IMR-90 (cell line): ENCODE data around the gene TRPV3. TPM values are rescaled to one million over a fixed set of nuclear protein-coding genes. Genes with fewer than 3 reads are reported as not detected.

Experiments used
- ATAC-seq: fragments of 200-7000 bp; cut with Tn5 transposase; 2 replicates; pipeline ENCODE4 v1.9.1; 2020; ENCODE audit warnings: low read depth, mild to moderate bottlenecking, moderate library complexity
- BruUV-seq: library from RNA; stranded (reverse); fragments of 400-500 nt; replicated peaks from 2 replicates; lab custom pipeline; 2021; lab: Mats Ljungman, UMichigan
- CTCF ChIA-PET: fragments of 300-600 bp; formaldehyde crosslinking; extraction: SDS; loops from one replicate; lab custom pipeline; 2021; ENCODE audit warnings: antibody characterized with exemption; lab: Yijun Ruan, JAX
- POLR2A ChIA-PET: fragments of 300-600 bp; sonication (Branson Sonifier 250); formaldehyde crosslinking; loops from one replicate; lab custom pipeline; 2022; ENCODE audit warnings: antibody characterized with exemption; ENCODE audit not compliant: unreplicated experiment; lab: Charles Lee
- DNase-seq: peaks from one replicate; pipeline ENCODE4 v3.0.0; 2013
- H2AFZ ChIP-seq: replicated peaks from 2 replicates; pipeline ENCODE3; 2013; ENCODE audit warnings: low read length, mild to moderate bottlenecking; ENCODE audit not compliant: poor library complexity
- H2AK5ac ChIP-seq: 2 replicates; pipeline ENCODE4 v1.6.1; 2013; ENCODE audit warnings: low read depth, low read length, inconsistent platforms
- H2AK9ac ChIP-seq: replicated peaks from 2 replicates; pipeline ENCODE3; 2013; ENCODE audit warnings: mild to moderate bottlenecking, low read depth, low read length, moderate library complexity; ENCODE audit not compliant: poor library complexity
- H2BK120ac ChIP-seq: 2 replicates; pipeline ENCODE4 v1.6.1; 2013; ENCODE audit warnings: low read depth, low read length, inconsistent platforms
- H2BK15ac ChIP-seq: 3 replicates; pipeline ENCODE4 v1.6.1; 2013; ENCODE audit warnings: low read depth, low read length, inconsistent platforms
- H2BK20ac ChIP-seq: 2 replicates; pipeline ENCODE4 v1.6.1; 2013; ENCODE audit warnings: low read depth, mild to moderate bottlenecking, inconsistent platforms, low read length, moderate library complexity
- H2BK5ac ChIP-seq: 2 replicates; pipeline ENCODE4 v1.6.1; 2013; ENCODE audit warnings: mild to moderate bottlenecking, low read depth, low read length, inconsistent platforms; ENCODE audit not compliant: poor library complexity, severe bottlenecking
- H3K14ac ChIP-seq: replicated peaks from 2 replicates; pipeline ENCODE4 v1.6.1; 2013; ENCODE audit warnings: low read depth, low read length, inconsistent platforms
- H3K18ac ChIP-seq: 2 replicates; pipeline ENCODE4 v1.6.1; 2013; ENCODE audit warnings: low read depth, low read length, control low read depth
- H3K23ac ChIP-seq: 2 replicates; pipeline ENCODE4 v1.6.1; 2013; ENCODE audit warnings: low read depth, low read length, inconsistent platforms
- H3K27ac ChIP-seq: 2 replicates; pipeline ENCODE4 v1.5.1; 2013; ENCODE audit warnings: mild to moderate bottlenecking, control low read depth, low read length; ENCODE audit not compliant: insufficient read depth
- H3K27me3 ChIP-seq: 2 replicates; pipeline ENCODE4 v1.6.1; 2013; ENCODE audit warnings: low read length; ENCODE audit not compliant: control insufficient read depth, insufficient read depth
- H3K36me3 ChIP-seq: 2 replicates; pipeline ENCODE4 v1.6.1; 2013; ENCODE audit warnings: low read length, mixed read lengths; ENCODE audit not compliant: control insufficient read depth, insufficient read depth
- H3K4ac ChIP-seq: 2 replicates; pipeline ENCODE4 v1.6.1; 2013; ENCODE audit warnings: low read depth, low read length, inconsistent platforms
- H3K4me1 ChIP-seq: 2 replicates; pipeline ENCODE4 v1.6.1; 2013; ENCODE audit warnings: low read length, mixed read lengths; ENCODE audit not compliant: control insufficient read depth, insufficient read depth
- H3K4me2 ChIP-seq: 2 replicates; pipeline ENCODE4 v1.6.1; 2013; ENCODE audit warnings: low read depth, mild to moderate bottlenecking, control low read depth, low read length, moderate library complexity
- H3K4me3 ChIP-seq: 2 replicates; pipeline ENCODE4 v1.5.1; 2013; ENCODE audit warnings: low read depth, mild to moderate bottlenecking, control low read depth, low read length, moderate library complexity; ENCODE audit not compliant: insufficient read depth
- H3K56ac ChIP-seq: 2 replicates; pipeline ENCODE4 v1.6.1; 2013; ENCODE audit warnings: low read length, inconsistent platforms; ENCODE audit not compliant: insufficient read depth; ENCODE audit errors: extremely low read depth
- H3K79me1 ChIP-seq, 2 experiments: 2 replicates each; pipeline ENCODE4 v1.6.1; 2013; ENCODE audit warnings: low read length in 2 of 2, inconsistent platforms in 1 of 2, low read depth in 1 of 2
- H3K9ac ChIP-seq: 2 replicates; pipeline ENCODE4 v1.6.1; 2013; ENCODE audit warnings: low read depth, low read length, control low read depth
- H3K9me1 ChIP-seq: 2 replicates; pipeline ENCODE4 v1.6.1; 2013; ENCODE audit warnings: low read length, inconsistent platforms; ENCODE audit not compliant: insufficient read depth
- H3K9me3 ChIP-seq: 2 replicates; pipeline ENCODE4 v1.6.1; 2013; ENCODE audit warnings: low read length; ENCODE audit not compliant: control insufficient read depth, insufficient read depth
- H4K20me1 ChIP-seq: 2 replicates; pipeline ENCODE4 v1.6.1; 2013; ENCODE audit warnings: low read length, inconsistent platforms; ENCODE audit not compliant: insufficient read depth
- H4K5ac ChIP-seq: 2 replicates; pipeline ENCODE4 v1.6.1; 2013; ENCODE audit warnings: mild to moderate bottlenecking, low read depth, low read length, control low read depth
- H4K8ac ChIP-seq, 2 experiments: 2 replicates each; pipeline ENCODE4 v1.6.1; 2013; ENCODE audit warnings: low read depth in 2 of 2, low read length in 2 of 2, control low read depth in 1 of 2, inconsistent platforms in 1 of 2
- H4K91ac ChIP-seq: 2 replicates; pipeline ENCODE4 v1.6.1; 2013; ENCODE audit warnings: low read depth, low read length, inconsistent platforms; ENCODE audit not compliant: insufficient read depth
- BHLHE40 ChIP-seq: fragments of 150-350 bp; IDR thresholded peaks from 2 replicates; pipeline ENCODE4 v1.6.1; 2016; ENCODE audit warnings: mild to moderate bottlenecking, low read depth, low read length
- CEBPB ChIP-seq: IDR thresholded peaks from 2 replicates; pipeline ENCODE4 v1.6.1; 2012; ENCODE audit warnings: low read depth, low read length, improper control_type of control experiment
- CHD1 ChIP-seq: IDR thresholded peaks from 2 replicates; pipeline ENCODE4 v1.6.1; 2012; ENCODE audit warnings: low read depth, low read length, improper control_type of control experiment
- ELK1 ChIP-seq: fragments of 150-350 bp; IDR thresholded peaks from 2 replicates; pipeline ENCODE4 v1.6.1; 2016; ENCODE audit warnings: low read depth, mild to moderate bottlenecking, low read length, moderate library complexity, borderline replicate concordance
- FOS ChIP-seq: fragments of 150-350 bp; IDR thresholded peaks from 2 replicates; pipeline ENCODE4 v1.6.1; 2016; ENCODE audit warnings: low read depth, low read length
- MAFK ChIP-seq: IDR thresholded peaks from 2 replicates; pipeline ENCODE4 v1.6.1; 2012; ENCODE audit warnings: low read depth, low read length, improper control_type of control experiment
- MAZ ChIP-seq: IDR thresholded peaks from 2 replicates; pipeline ENCODE4 v1.6.1; 2012; ENCODE audit warnings: low read depth, mild to moderate bottlenecking, low read length, improper control_type of control experiment, moderate library complexity, borderline replicate concordance
- MXI1 ChIP-seq: IDR thresholded peaks from 2 replicates; pipeline ENCODE4 v1.6.1; 2012; ENCODE audit warnings: low read depth, mild to moderate bottlenecking, low read length, moderate library complexity, borderline replicate concordance
- NFE2L2 ChIP-seq: fragments of 150-350 bp; IDR thresholded peaks from 2 replicates; pipeline ENCODE4 v1.6.1; 2016; ENCODE audit warnings: low read depth, mild to moderate bottlenecking, low read length
- POLR2A ChIP-seq: IDR thresholded peaks from 2 replicates; pipeline ENCODE4 v1.6.1; 2012; ENCODE audit warnings: mild to moderate bottlenecking, low read depth, low read length
- RAD21 ChIP-seq: IDR thresholded peaks from 2 replicates; pipeline ENCODE4 v1.6.1; 2012; ENCODE audit warnings: low read length, improper control_type of control experiment
- RCOR1 ChIP-seq: IDR thresholded peaks from 2 replicates; pipeline ENCODE4 v1.6.1; 2012; ENCODE audit warnings: mild to moderate bottlenecking, low read length, improper control_type of control experiment; ENCODE audit not compliant: insufficient replicate concordance
- RFX5 ChIP-seq: IDR thresholded peaks from 2 replicates; pipeline ENCODE4 v1.8.0; 2012; ENCODE audit warnings: low read depth, mild to moderate bottlenecking, low read length, moderate library complexity
- SMC3 ChIP-seq: fragments of 150-350 bp; IDR thresholded peaks from 2 replicates; pipeline ENCODE4 v1.6.1; 2016; ENCODE audit warnings: low read depth, mild to moderate bottlenecking, antibody characterized with exemption, low read length, moderate library complexity
- USF2 ChIP-seq: fragments of 150-350 bp; IDR thresholded peaks from 2 replicates; pipeline ENCODE4 v1.6.1; 2017; ENCODE audit warnings: mild to moderate bottlenecking, antibody characterized with exemption, low read length, low read depth
- WGBS, 2 experiments: methylation state at CpG; one replicate each; pipeline versions ENCODE4 v1.1.5 to v1.1.7; 2013; ENCODE audit warnings: missing lambda C conversion rate in 2 of 2; ENCODE audit not compliant: insufficient read length in 1 of 2; ENCODE audit errors: extremely low coverage in 2 of 2; 5-methylcytosine and 5-hydroxymethylcytosine counted together
- dilution Hi-C: fragments of 300-500 bp; cut with HindIII; formaldehyde crosslinking; loops from one replicate; pipeline ENCODE4 v1.14.3; 2018; ENCODE audit warnings: low sequenced_read_pairs; ENCODE audit not compliant: unreplicated experiment
- in situ Hi-C: fragments of 300-500 bp; cut with MboI; formaldehyde crosslinking; loops from 3 replicates; pipeline ENCODE4 v1.14.3; 2019; ENCODE audit warnings: low sequenced_read_pairs, inconsistent platforms, mixed read lengths
- intact Hi-C: fragments of 100-400 bp; cut with micrococcal nuclease; formaldehyde crosslinking; loops from 2 replicates; pipeline ENCODE4 v1.10.0; 2022
- polyA plus RNA-seq, 3 experiments: library from polyadenylated mRNA; depleted of rRNA; stranded (reverse); fragments of >200 nt; gene quantifications; 2 replicates each; pipeline ENCODE4 v1.2.3, GENCODE V29; 2012; ENCODE audit warnings: low replicate concordance in 1 of 3
- total RNA-seq: library from RNA; depleted of rRNA; stranded (reverse); fragments of >200 nt; gene quantifications from 2 replicates; pipeline ENCODE4 v1.2.3, GENCODE V29; 2012

The TRPV3 gene
- total and polyA plus RNA-seq, 2 of the 4 experiments (the other 2 are of a cell fraction): 0.18 to 0.26 TPM

GRCh38 chr17:3532106-3532858, 25.3 kb downstream of the TRPV3 start:
- no peak overlapping the region for H2AK5ac ChIP-seq
- 91% methylated on average over 17 of the region's 36 CpGs; no CpG with 5 or more reads in 1 of the 2 experiments for WGBS, 2 experiments
- DNase-seq (no peak), ATAC-seq (no peak)
- H3K79me1 ChIP-seq: no peaks in the 10 kb centered on the region
- no peak overlapping the region for H4K8ac ChIP-seq
- in situ Hi-C loops (no loop called here), intact Hi-C loops (no loop called here), dilution Hi-C loops (no loop called here)
- no peaks in the 10 kb centered on the region for H3K9me3 ChIP-seq
- H3K4me1 ChIP-seq: peaks cover 3% of the 10 kb centered on the region; the same call in 1 of the 2 replicates
- no peaks in the 10 kb centered on the region for H4K20me1 ChIP-seq
- H2BK5ac ChIP-seq: no peak overlapping the region
- no peak overlapping the region for H3K9ac ChIP-seq
- H4K91ac ChIP-seq: no peak overlapping the region
- no TSS peak for BruUV-seq
- H3K4me3 ChIP-seq: no peak overlapping the region
- H3K23ac ChIP-seq: no peak overlapping the region
- H3K56ac ChIP-seq: no peak overlapping the region
- POLR2A ChIA-PET: no interaction called here
- H3K14ac ChIP-seq: no peak overlapping the region
- no peak overlapping the region for H2AFZ ChIP-seq
- no peak for TF ChIP-seq NFE2L2
- no peak for TF ChIP-seq SMC3
- no peak for TF ChIP-seq FOS
- no peak for TF ChIP-seq CEBPB
- TF ChIP-seq RAD21: no peak
- TF ChIP-seq ELK1: no peak
- TF ChIP-seq CHD1: no peak
- no peak for TF ChIP-seq MAZ
- no peak for TF ChIP-seq POLR2A
- no peak for TF ChIP-seq BHLHE40
- TF ChIP-seq MXI1: no peak
- no peak for TF ChIP-seq USF2
- TF ChIP-seq RFX5: no peak
- TF ChIP-seq RCOR1: no peak
- no peak for TF ChIP-seq MAFK
- no peak overlapping the region for H3K4me2 ChIP-seq
- H3K18ac ChIP-seq: no peak overlapping the region
- no peaks in the 10 kb centered on the region for H3K36me3 ChIP-seq
- no peak overlapping the region for H2BK120ac ChIP-seq
- H2BK15ac ChIP-seq: no peak overlapping the region
- H2AK9ac ChIP-seq: no peak overlapping the region
- H2BK20ac ChIP-seq: no peak overlapping the region
- H3K9me1 ChIP-seq: no peaks in the 10 kb centered on the region
- CTCF ChIA-PET: no interaction called here
- H3K4ac ChIP-seq: no peak overlapping the region
- H4K5ac ChIP-seq: no peak overlapping the region
- H3K27me3 ChIP-seq: no peaks in the 10 kb centered on the region
- no peak overlapping the region for H3K27ac ChIP-seq
